DOHH2 (cell line): ENCODE data around the gene BRD3.
A peak's percentile ranks its signal among the peaks of the same experiment; 100 is the strongest.

Source experiments
- H3F3A ChIP-seq: fragments of 200-600 bp; sonication (generic), shearing (Covaris generic); 2 replicates; pipeline ENCODE4 v1.6.0; 2016; ENCODE audit warnings: antibody characterized with exemption, mild to moderate bottlenecking; ENCODE audit not compliant: control insufficient read depth, insufficient read depth
- H3K27ac ChIP-seq: fragments of 200-600 bp; sonication (generic); 2 replicates; pipeline ENCODE4 v1.5.1; 2014; ENCODE audit warnings: low read depth, mild to moderate bottlenecking, low read length, moderate library complexity
- H3K27me3 ChIP-seq: fragments of 200-600 bp; sonication (generic); 2 replicates; pipeline ENCODE4 v1.6.1; 2014; ENCODE audit warnings: mild to moderate bottlenecking, low read length, mixed read lengths; ENCODE audit not compliant: control insufficient read depth
- H3K36me3 ChIP-seq: fragments of 200-600 bp; sonication (generic); 2 replicates; pipeline ENCODE4 v1.6.1; 2014; ENCODE audit warnings: mild to moderate bottlenecking, low read length, moderate library complexity, mixed read lengths; ENCODE audit not compliant: control insufficient read depth
- H3K4me1 ChIP-seq: fragments of 200-600 bp; sonication (generic); 2 replicates; pipeline ENCODE4 v1.6.1; 2014; ENCODE audit warnings: mild to moderate bottlenecking, low read length, mixed read lengths; ENCODE audit not compliant: control insufficient read depth
- H3K4me2 ChIP-seq: fragments of 200-600 bp; sonication (generic); 2 replicates; pipeline ENCODE4 v1.6.0; 2014; ENCODE audit warnings: mild to moderate bottlenecking, low read length, moderate library complexity
- H3K4me3 ChIP-seq: fragments of 200-600 bp; sonication (generic); 2 replicates; pipeline ENCODE4 v1.5.1; 2014; ENCODE audit warnings: mild to moderate bottlenecking, low read length, mixed read lengths
- H3K79me2 ChIP-seq: fragments of 200-600 bp; sonication (generic); 2 replicates; pipeline ENCODE4 v1.6.1; 2014; ENCODE audit warnings: mild to moderate bottlenecking, low read length, mixed read lengths; ENCODE audit not compliant: control insufficient read depth
- H3K9me2 ChIP-seq: fragments of 200-600 bp; sonication (generic); replicated peaks from 2 replicates; pipeline ENCODE4 v1.6.1; 2014; ENCODE audit warnings: mild to moderate bottlenecking, low read length, mixed read lengths; ENCODE audit not compliant: control insufficient read depth
- H3K9me3 ChIP-seq: fragments of 200-600 bp; sonication (generic); 2 replicates; pipeline ENCODE4 v1.6.1; 2014; ENCODE audit warnings: antibody characterized with exemption, low read length, mixed read lengths; ENCODE audit not compliant: control insufficient read depth, insufficient read depth
- H4K20me1 ChIP-seq: fragments of 200-600 bp; sonication (generic); 2 replicates; pipeline ENCODE4 v1.6.0; 2014; ENCODE audit warnings: low read depth, mild to moderate bottlenecking, antibody characterized with exemption, low read length, moderate library complexity; ENCODE audit not compliant: control insufficient read depth, insufficient read depth
- CTCF ChIP-seq: fragments of 200-600 bp; sonication (generic); IDR thresholded peaks from one replicate; pipeline ENCODE4 v1.5.1; 2014; ENCODE audit warnings: antibody characterized with exemption, mild to moderate bottlenecking, low read depth, low read length; ENCODE audit not compliant: poor library complexity, severe bottlenecking
- EZH2phosphoT487 ChIP-seq: fragments of 200-600 bp; sonication (generic); IDR thresholded peaks from 2 replicates; pipeline ENCODE4 v1.6.1; 2017; ENCODE audit warnings: borderline replicate concordance, mild to moderate bottlenecking, antibody characterized with exemption, low read length, moderate library complexity, mixed read lengths

The BRD3 gene

GRCh38 chr9:134026981-134027380 is 40.8 kb downstream of the BRD3 start:
- no peak for TF ChIP-seq CTCF
- Histone ChIP-seq H3K27me3 (no peaks in the 10 kb centered on the region), H4K20me1 (0 out of 2 replicates have a peak, but pooled peaks cover 5% of the 10 kb centered on the region), H3K9me2 (no peaks in the 10 kb centered on the region), H3K4me1 (peaks cover 25% of the 10 kb centered on the region), H3K27ac (no peak overlapping the region), H3K4me2 (no peak overlapping the region), H3K36me3 (peaks cover 50% of the 10 kb centered on the region), H3K79me2 (peaks cover 11% of the 10 kb centered on the region), H3F3A (peaks cover 10% of the 10 kb centered on the region; the same call in 1 of the 2 replicates), H3K4me3 (no peak overlapping the region), H3K9me3 (no peaks in the 10 kb centered on the region)

- Histone ChIP-seq H3K27me3 (no peaks in the 10 kb centered on the region), H3K27ac (no peak overlapping the region), H3K9me3 (no peaks in the 10 kb centered on the region), H3K36me3 (peaks cover 47% of the 10 kb centered on the region), H3F3A (peaks cover 10% of the 10 kb centered on the region; the same call in 1 of the 2 replicates), H3K4me1 (peaks cover 25% of the 10 kb centered on the region), H3K9me2 (no peaks in the 10 kb centered on the region), H4K20me1 (0 out of 2 replicates have a peak, but pooled peaks cover 5% of the 10 kb centered on the region), H3K4me2 (peak overlapping the region; percentile 92), H3K4me3 (peak overlapping the region; percentile 99), H3K79me2 (peaks cover 11% of the 10 kb centered on the region)
- TF ChIP-seq EZH2phosphoT487 (no peak), CTCF (no peak)
Observed at GRCh38 chr9:134026581-134026980, 41.2 kb downstream of the BRD3 start.

DNA sequence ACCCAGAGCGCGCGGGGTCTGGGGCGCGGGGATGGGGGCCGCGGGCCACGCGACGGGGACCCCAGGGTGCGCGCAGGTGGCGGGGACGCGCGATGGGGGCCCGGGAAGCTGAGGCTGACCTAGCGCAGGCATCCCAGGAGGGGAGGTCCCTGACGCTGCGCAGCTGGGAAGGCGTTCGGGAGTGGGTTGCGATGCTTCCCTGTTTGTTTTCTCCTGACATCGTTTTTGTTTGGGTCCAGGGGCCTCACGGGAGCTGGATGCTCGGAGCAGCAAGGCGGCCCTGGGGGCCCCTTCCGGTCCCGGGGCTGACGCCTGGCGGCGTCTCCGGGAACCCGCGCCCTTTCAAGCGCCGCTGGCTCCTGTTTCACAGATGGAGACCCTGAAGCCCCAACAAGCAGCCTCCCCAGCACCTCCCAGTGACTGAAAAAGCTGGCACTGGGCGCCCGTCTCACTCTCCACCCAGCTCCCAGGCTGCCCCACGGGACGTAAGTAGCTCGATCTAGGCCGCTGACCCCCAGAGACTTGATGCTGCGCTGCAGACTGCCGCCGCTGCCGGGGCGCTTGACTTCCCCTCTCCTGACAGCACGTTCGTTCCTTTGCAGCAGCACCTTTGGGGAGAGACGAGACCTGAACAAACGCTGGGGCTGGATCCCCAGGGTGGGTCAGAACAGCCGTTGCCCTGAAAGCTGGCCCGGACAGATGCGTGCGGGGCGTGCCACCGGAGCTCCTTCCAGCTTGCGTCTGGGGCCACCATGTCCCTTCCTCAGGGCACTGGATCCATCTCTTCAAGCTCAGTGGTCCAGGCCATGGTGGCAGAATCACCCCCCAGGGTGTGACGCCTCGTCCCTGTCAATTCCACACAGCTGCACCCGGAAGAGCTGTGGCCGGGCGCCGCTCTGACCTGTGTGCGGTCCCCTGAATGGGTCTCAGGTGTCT is 42.0 kb downstream of the BRD3 start:
- Histone ChIP-seq H3K36me3 (peaks cover 43% of the 10 kb centered on the region), H3K27ac (peak overlapping the region; percentile 62), H4K20me1 (0 out of 2 replicates have a peak, but pooled peaks cover 5% of the 10 kb centered on the region), H3K4me1 (peaks cover 25% of the 10 kb centered on the region), H3K4me3 (peak overlapping the region; percentile 99), H3K79me2 (peaks cover 11% of the 10 kb centered on the region), H3K9me3 (no peaks in the 10 kb centered on the region), H3K27me3 (no peaks in the 10 kb centered on the region), H3K4me2 (peak overlapping the region; percentile 92), H3F3A (peaks cover 10% of the 10 kb centered on the region; the same call in 1 of the 2 replicates), H3K9me2 (no peaks in the 10 kb centered on the region)
- TF ChIP-seq EZH2phosphoT487, result no peak
- TF ChIP-seq CTCF, result peak; percentile 51
